COLO829 (cell line): Measurements from ENCODE around the gene G6PC1.

Source experiments
- DNase-seq: peaks from one replicate; pipeline ENCODE4 v3.0.0; 2012; ENCODE audit warnings: low spot score

G6PC1 gene

DNA sequence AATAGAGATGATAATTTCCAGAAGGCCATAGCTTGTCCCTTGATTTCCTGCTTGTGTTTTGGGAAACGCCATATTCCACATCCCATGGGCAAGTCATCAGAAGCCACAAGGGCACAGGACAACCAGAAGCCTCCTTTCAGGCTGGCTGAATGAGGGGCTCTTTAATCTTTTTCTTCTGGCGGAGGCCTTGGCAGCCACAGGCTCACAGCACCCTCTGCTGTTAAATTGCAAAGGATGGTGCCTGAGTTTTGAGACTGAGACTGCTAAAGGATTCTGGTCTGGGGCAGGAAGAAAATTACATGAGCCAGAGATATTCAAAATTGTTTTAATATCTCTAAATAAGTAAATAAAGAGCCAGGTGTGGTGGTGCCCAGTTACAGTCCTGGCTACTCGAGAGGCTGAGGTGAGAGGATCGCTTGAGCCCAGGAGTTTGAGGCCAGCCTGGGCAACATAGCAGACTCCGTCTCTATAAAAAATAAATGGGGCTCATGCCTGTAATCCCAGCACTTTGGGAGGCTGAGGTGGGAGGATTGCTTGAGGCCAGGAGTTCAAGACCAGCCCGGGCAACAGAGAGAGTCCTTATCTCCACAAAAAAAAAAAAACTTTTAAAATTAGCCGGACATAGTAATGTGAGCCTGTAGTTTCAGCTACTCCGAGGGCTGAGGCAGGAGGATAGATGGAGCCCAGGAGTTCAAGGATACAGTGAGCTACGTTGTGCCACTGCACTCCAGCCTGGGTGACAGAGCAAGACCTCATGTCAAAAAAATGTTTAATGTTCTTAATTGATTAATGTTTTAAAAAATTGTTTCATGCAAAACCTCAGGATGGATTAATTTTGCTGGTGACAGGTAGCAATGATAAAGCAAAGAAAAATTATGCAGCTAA lies 37.4 kb downstream of the G6PC1 start:
- DNase-seq = peak; percentile 69

DNA sequence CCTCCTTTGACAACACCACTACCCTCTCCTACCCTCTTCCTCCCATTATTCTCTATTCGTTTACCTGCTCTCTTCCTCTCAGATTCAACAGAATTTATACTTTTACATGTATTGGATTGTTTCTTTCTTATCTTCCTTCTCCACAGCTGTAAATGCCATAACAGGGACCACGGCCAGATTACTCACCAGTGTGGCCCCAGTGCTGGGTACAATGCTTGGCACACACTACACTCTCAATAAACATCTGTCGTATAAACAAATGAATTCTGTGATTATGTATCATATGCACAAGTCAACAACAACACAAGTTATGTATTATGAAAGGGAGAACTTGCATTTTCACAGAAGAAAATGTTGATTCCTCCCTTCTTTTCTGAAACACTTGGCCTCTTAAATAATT lies 43.6 kb downstream of the G6PC1 start:
- DNase-seq = no peak

DNA sequence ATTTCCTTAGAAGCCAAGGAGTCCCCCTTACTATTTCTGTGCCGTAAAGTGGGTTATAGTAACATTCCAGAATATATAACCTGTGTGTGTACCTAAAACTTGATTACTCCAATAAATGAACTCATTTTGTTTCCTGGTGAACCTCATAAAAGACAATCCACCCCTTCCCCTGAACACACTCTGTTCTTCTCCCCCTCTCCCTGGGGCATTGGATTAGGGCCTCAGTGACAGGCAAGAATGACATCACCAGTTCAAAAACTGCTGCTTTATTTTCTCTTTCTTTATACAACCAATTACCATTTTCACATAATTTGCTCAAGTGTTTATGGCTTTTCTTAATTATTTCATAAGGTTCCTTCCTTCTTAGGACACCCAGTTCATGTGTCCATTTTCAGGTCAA lies 46.2 kb downstream of the G6PC1 start:
- no peak for DNase-seq

GRCh38 chr17:42950044-42950783 lies 49.6 kb downstream of the G6PC1 start:
- no peak for DNase-seq
